Activated T-helper 9 cell treated with anti-CD3 and anti-CD28 coated beads, Interleukin-2, amount 50 U/mL, for 16 hours (primary cell): ENCODE data around the gene RBM19.

ENCODE experiments used
- DNase-seq: peaks from one replicate; pipeline ENCODE4 v3.0.0-alpha.2; 2020; ENCODE audit warnings: low read depth

The RBM19 gene

GRCh38 chr12:113879658-113880057 is 86.5 kb downstream of the RBM19 start:
- no peak for DNase-seq

- DNase-seq, result no peak
These were observed 88.5 kb downstream of the RBM19 start for GRCh38 chr12:113877607-113878006.

GRCh38 chr12:113876160-113876559 is 90.0 kb downstream of the RBM19 start:
- no peak for DNase-seq

- DNase-seq, result no peak
These were observed 90.4 kb downstream of the RBM19 start for GRCh38 chr12:113875691-113876090.

GRCh38 chr12:113874999-113875561 is 91.0 kb downstream of the RBM19 start:
- no peak for DNase-seq

GRCh38 chr12:113874326-113874725 is 91.8 kb downstream of the RBM19 start:
- no peak for DNase-seq

- DNase-seq, result no peak
These were observed 92.4 kb downstream of the RBM19 start for GRCh38 chr12:113873740-113874139.

- no peak for DNase-seq
These were observed 95.2 kb downstream of the RBM19 start for GRCh38 chr12:113870890-113871289.

GRCh38 chr12:113870035-113870434 is 96.1 kb downstream of the RBM19 start:
- DNase-seq, result no peak

- no peak for DNase-seq
These were observed 97.8 kb downstream of the RBM19 start for GRCh38 chr12:113868365-113868764.

GRCh38 chr12:113867258-113867657 is 98.9 kb downstream of the RBM19 start:
- no peak for DNase-seq

GRCh38 chr12:113866496-113866895 is 99.6 kb downstream of the RBM19 start:
- no peak for DNase-seq

GRCh38 chr12:113863455-113863845 is 102.7 kb downstream of the RBM19 start:
- no peak for DNase-seq

- DNase-seq, result no peak
These were observed 103.3 kb downstream of the RBM19 start for GRCh38 chr12:113862590-113863454.

- no peak for DNase-seq
These were observed 104.3 kb downstream of the RBM19 start for GRCh38 chr12:113861708-113862312.

GRCh38 chr12:113860950-113861349 is 105.2 kb downstream of the RBM19 start:
- no peak for DNase-seq

- DNase-seq, result no peak
These were observed 105.9 kb downstream of the RBM19 start for GRCh38 chr12:113860059-113860820.

GRCh38 chr12:113858841-113859386 is 107.2 kb downstream of the RBM19 start:
- no peak for DNase-seq

GRCh38 chr12:113857371-113857770 is 108.8 kb downstream of the RBM19 start:
- no peak for DNase-seq

GRCh38 chr12:113855998-113856397 is 110.1 kb downstream of the RBM19 start:
- no peak for DNase-seq

GRCh38 chr12:113854385-113855142 is 111.6 kb downstream of the RBM19 start:
- no peak for DNase-seq
